Measurements from ENCODE around the gene CRTAC1. TPM values are rescaled to one million over a fixed set of nuclear protein-coding genes. Genes with fewer than 3 reads are reported as not detected.

The CRTAC1 gene
- total RNA-seq, 1 donor from 2014 or later = 0.82 TPM

- no peaks in the 10 kb centered on the region for H3K9me3 Mint-ChIP-seq
- H3K27me3 Mint-ChIP-seq (ENCODE audit: low read depth) = peaks cover 9% of the 10 kb centered on the region
- H3K4me1 Mint-ChIP-seq = peaks cover 19% of the 10 kb centered on the region
- TF ChIP-seq, protein P1, sequence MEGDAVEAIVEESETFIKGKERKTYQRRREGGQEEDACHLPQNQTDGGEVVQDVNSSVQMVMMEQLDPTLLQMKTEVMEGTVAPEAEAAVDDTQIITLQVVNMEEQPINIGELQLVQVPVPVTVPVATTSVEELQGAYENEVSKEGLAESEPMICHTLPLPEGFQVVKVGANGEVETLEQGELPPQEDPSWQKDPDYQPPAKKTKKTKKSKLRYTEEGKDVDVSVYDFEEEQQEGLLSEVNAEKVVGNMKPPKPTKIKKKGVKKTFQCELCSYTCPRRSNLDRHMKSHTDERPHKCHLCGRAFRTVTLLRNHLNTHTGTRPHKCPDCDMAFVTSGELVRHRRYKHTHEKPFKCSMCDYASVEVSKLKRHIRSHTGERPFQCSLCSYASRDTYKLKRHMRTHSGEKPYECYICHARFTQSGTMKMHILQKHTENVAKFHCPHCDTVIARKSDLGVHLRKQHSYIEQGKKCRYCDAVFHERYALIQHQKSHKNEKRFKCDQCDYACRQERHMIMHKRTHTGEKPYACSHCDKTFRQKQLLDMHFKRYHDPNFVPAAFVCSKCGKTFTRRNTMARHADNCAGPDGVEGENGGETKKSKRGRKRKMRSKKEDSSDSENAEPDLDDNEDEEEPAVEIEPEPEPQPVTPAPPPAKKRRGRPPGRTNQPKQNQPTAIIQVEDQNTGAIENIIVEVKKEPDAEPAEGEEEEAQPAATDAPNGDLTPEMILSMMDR (conservative IDR thresholded peaks at IDR 0.05) = no peak
- no peak for DNase-seq (ENCODE audit: low read depth, low spot score)
- peak overlapping the region; percentile 19 for H3K27ac Mint-ChIP-seq (ENCODE audit: unreplicated experiment)
- no peak overlapping the region for H3K4me3 Mint-ChIP-seq
- no peaks in the 10 kb centered on the region for H3K36me3 Mint-ChIP-seq (ENCODE audit: low read depth)
Observed at GRCh38 chr10:97889461-97890265, 140.8 kb downstream of the CRTAC1 start.

GRCh38 chr10:97888641-97889262 is 141.7 kb downstream of the CRTAC1 start:
- TF ChIP-seq, protein P1 (conservative IDR thresholded peaks at IDR 0.05) = no peak
- Mint-ChIP-seq H3K4me1 (peaks cover 19% of the 10 kb centered on the region), H3K36me3 (ENCODE audit: low read depth) (no peaks in the 10 kb centered on the region), H3K27ac (ENCODE audit: unreplicated experiment) (no peak overlapping the region), H3K27me3 (ENCODE audit: low read depth) (peaks cover 5% of the 10 kb centered on the region), H3K9me3 (no peaks in the 10 kb centered on the region), H3K4me3 (no peak overlapping the region)
- no peak for DNase-seq (ENCODE audit: low read depth, low spot score)

DNA sequence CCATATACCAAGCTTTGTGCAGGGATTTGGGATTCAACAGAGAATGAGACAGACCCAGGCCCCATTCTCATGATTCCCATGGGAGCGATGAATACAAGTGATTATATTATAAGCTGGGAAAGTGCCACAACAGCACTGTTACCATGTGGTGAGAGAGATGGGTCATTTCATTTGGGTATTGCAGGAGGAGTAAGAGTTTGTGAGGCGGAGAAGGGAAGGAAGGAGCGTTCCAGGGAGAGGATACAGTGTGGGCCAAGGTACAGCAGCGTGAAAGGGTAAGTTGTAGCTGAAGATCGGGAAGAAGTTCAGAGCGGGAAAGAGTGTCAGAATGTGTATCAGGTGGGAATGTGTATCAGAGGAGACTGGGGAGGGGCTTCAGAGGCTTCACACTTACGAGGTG is 142.3 kb downstream of the CRTAC1 start:
- peaks cover 19% of the 10 kb centered on the region for H3K4me1 Mint-ChIP-seq
- no peak overlapping the region for H3K4me3 Mint-ChIP-seq
- DNase-seq (ENCODE audit: low read depth, low spot score) = no peak
- H3K27ac Mint-ChIP-seq (ENCODE audit: unreplicated experiment) = no peak overlapping the region
- H3K9me3 Mint-ChIP-seq = no peaks in the 10 kb centered on the region
- no peaks in the 10 kb centered on the region for H3K36me3 Mint-ChIP-seq (ENCODE audit: low read depth)
- TF ChIP-seq, protein P1 (conservative IDR thresholded peaks at IDR 0.05) = no peak
- peaks cover 2% of the 10 kb centered on the region for H3K27me3 Mint-ChIP-seq (ENCODE audit: low read depth)

- Mint-ChIP-seq H3K4me3 (no peak overlapping the region), H3K27ac (ENCODE audit: unreplicated experiment) (no peak overlapping the region), H3K36me3 (ENCODE audit: low read depth) (no peaks in the 10 kb centered on the region), H3K4me1 (peaks cover 19% of the 10 kb centered on the region), H3K9me3 (no peaks in the 10 kb centered on the region), H3K27me3 (ENCODE audit: low read depth) (peaks cover 2% of the 10 kb centered on the region)
- TF ChIP-seq, protein P1 (conservative IDR thresholded peaks at IDR 0.05) = no peak
- DNase-seq (ENCODE audit: low read depth, low spot score) = no peak
Observed at GRCh38 chr10:97887399-97887798, 143.0 kb downstream of the CRTAC1 start.

GRCh38 chr10:97886286-97886685 is 144.1 kb downstream of the CRTAC1 start:
- H3K4me1 Mint-ChIP-seq = peaks cover 19% of the 10 kb centered on the region
- TF ChIP-seq, protein P1 (conservative IDR thresholded peaks at IDR 0.05) = no peak
- H3K27ac Mint-ChIP-seq (ENCODE audit: unreplicated experiment) = no peak overlapping the region
- no peaks in the 10 kb centered on the region for H3K36me3 Mint-ChIP-seq (ENCODE audit: low read depth)
- H3K27me3 Mint-ChIP-seq (ENCODE audit: low read depth) = peaks cover 3% of the 10 kb centered on the region
- no peak for DNase-seq (ENCODE audit: low read depth, low spot score)
- H3K4me3 Mint-ChIP-seq = no peak overlapping the region
- H3K9me3 Mint-ChIP-seq = no peaks in the 10 kb centered on the region

All from neural crest cell (in vitro differentiated cells).